Measurements from ENCODE around the gene NT5DC4.

- TF ChIP-seq USF2 (IDR thresholded peaks at IDR 0.05; ENCODE audit: low read depth, low read length), result no peak
- no peak for TF ChIP-seq CTCF (conservative IDR thresholded peaks at IDR 0.05; ENCODE audit: low read depth, low read length)
Measured at GRCh38 chr2:112699984-112700667, 20.7 kb upstream of the NT5DC4 start.

Data from IMR-90 (cell line).